Spleen (tissue), 11 donors: ENCODE results near the gene FIGN. TPM values are rescaled to one million over a fixed set of nuclear protein-coding genes. Genes with fewer than 3 reads are reported as not detected.

Source experiments
- DNase-seq: peaks from one replicate; pipeline ENCODE4 v3.0.0-alpha.2; 2020
- H3K27ac ChIP-seq, 8 donors: fragments of 200-600 bp; sonication (generic) in 7 of 8; 1 replicate in 4 of 8; 2 replicates in 4 of 8; pipeline versions ENCODE4 v1.5.0 to v1.8.0; 2016 to 2021; ENCODE audit warnings: inconsistent platforms in 4 of 8, mild to moderate bottlenecking in 4 of 8, moderate library complexity in 1 of 8
- H3K27me3 ChIP-seq, 7 donors: fragments of 200-600 bp; sonication (generic) in 6 of 7; replicated peaks in 1 of 7; 1 replicate in 4 of 7; 2 replicates in 3 of 7; pipeline versions ENCODE4 v1.5.0 to v1.8.0; 2016 to 2021; ENCODE audit warnings: inconsistent platforms in 3 of 7, mild to moderate bottlenecking in 1 of 7
- H3K36me3 ChIP-seq, 6 donors: fragments of 200-600 bp; sonication (generic) in 5 of 6; 1 replicate in 4 of 6; 2 replicates in 2 of 6; pipeline versions ENCODE4 v1.5.0 to v1.8.0; 2016 to 2021; ENCODE audit warnings: inconsistent platforms in 2 of 6
- H3K4me1 ChIP-seq, 6 donors: fragments of 200-600 bp; sonication (generic) in 5 of 6; 1 replicate in 3 of 6; 2 replicates in 3 of 6; pipeline versions ENCODE4 v1.5.0 to v1.8.0; 2016 to 2021; ENCODE audit warnings: inconsistent platforms in 3 of 6
- H3K4me3 ChIP-seq, 8 donors: fragments of 200-600 bp; sonication (generic) in 7 of 8; 1 replicate in 4 of 8; 2 replicates in 4 of 8; pipeline versions ENCODE4 v1.5.0 to v1.8.0; 2016 to 2021; ENCODE audit warnings: inconsistent platforms in 4 of 8, mild to moderate bottlenecking in 4 of 8, moderate library complexity in 2 of 8
- H3K9me3 ChIP-seq, 8 donors: fragments of 200-600 bp; sonication (generic) in 7 of 8; 1 replicate in 4 of 8; 2 replicates in 4 of 8; pipeline versions ENCODE4 v1.5.0 to v1.8.0; 2016 to 2021; ENCODE audit warnings: inconsistent platforms in 4 of 8
- CTCF ChIP-seq, 11 experiments: fragments of 200-600 bp in 7 of 11; fragments of 450-650 bp in 4 of 11; sonication (generic) in 4 of 11; IDR thresholded peaks in 8 of 11; conservative IDR thresholded peaks in 3 of 11; 1 replicate in 7 of 11; 2 replicates in 4 of 11; pipeline versions ENCODE4 v1.4.0 to v1.8.0; 2016 to 2021; ENCODE audit warnings: antibody characterized with exemption in 11 of 11, inconsistent platforms in 4 of 11, mild to moderate bottlenecking in 1 of 11
- POLR2A ChIP-seq, 3 donors: fragments of 450-650 bp; IDR thresholded peaks; one replicate each; pipeline ENCODE4 v1.5.1; 2017; ENCODE audit warnings: antibody characterized with exemption in 3 of 3, mild to moderate bottlenecking in 1 of 3
- POLR2AphosphoS5 ChIP-seq, 3 donors: sonication (generic); formaldehyde crosslinking; IDR thresholded peaks; one replicate each; pipeline ENCODE4 v1.5.1; 2017; ENCODE audit warnings: antibody characterized with exemption in 3 of 3
- WGBS, 5 donors: extraction: QIAGEN DNeasy Blood & Tissue Kit in 3 of 5; methylation state at CpG; one replicate each; pipeline versions ENCODE4 v1.1.5 to v1.1.7; 2013 to 2018; 5-methylcytosine and 5-hydroxymethylcytosine counted together
- intact Hi-C: fragments of 100-400 bp; cut with DNase I; formaldehyde crosslinking; loops from one replicate; pipeline ENCODE4 v1.15.0; 2023; ENCODE audit warnings: low total_unique reads
- polyA plus RNA-seq, 3 donors: library from polyadenylated mRNA; stranded (reverse); fragments of 200-250 nt; gene quantifications; one replicate each; pipeline ENCODE4 v1.2.1, GENCODE V29; 2013
- total RNA-seq, 7 donors: library from RNA; depleted of rRNA in 3 of 7; stranded (reverse); fragments of >200 nt in 3 of 7; fragmentation: NEBNext Ultra II Directional in 4 of 7; extraction: Animal tissue kit (Norgen Biotek cat#: 25700) in 4 of 7; gene quantifications; one replicate each; pipeline versions ENCODE4 v1.1.0 to v1.2.1, GENCODE V29; 2016 to 2021
- donor health status: healthy with polysubstance abuse.
- donor health status: DM: no; HTN: no; CAD: no; lungs with moderate emphysema.
- donor health status: DM: no; HTN: no; CAD: no.
- donor health status: Bipolar disorder and iron deficiency.
- donor health status: healthy.
- donor health status: DM: no; HTN: no; CAD: no.
- donor health status: DM: yes; HTN: yes; CAD: no.

FIGN gene
- total and polyA plus RNA-seq, 10 donors = 0.50 to 22.6 (median 8.6) TPM

DNA sequence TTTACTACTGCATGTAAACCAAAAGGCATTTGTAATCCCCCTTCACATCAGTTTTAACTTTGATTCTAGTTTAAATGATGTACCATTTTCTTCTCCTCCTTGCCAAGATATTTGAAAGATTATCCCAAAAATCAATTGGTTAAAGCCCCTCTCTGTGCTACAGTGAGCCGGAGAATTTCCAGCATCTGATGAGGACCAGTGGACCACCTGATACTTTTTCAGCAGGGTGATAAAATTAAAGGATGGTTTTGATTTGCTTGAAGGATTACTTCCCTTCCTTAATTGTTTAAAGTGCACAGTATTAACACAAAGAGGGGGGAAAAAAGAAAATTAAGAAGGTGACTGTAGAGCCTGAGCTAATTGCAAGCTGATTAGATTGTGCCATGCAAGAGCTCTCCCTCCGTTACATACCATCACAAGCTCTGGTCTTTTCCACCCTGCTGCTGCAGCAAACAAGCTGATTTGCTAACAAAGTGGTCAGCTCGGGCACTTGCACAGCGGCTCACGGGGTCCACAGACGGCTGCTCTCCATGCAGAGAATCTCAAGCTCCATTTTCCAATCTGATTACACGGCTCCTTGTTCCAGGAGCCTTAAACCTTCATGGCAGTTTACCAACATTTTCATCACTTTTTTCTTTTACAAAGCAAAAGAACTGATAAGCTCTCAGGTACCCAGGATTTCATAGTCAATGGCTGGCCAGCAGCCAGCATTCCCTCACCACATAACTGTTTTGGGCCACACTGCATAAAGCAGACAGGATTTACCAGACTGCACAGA, 22.1 kb downstream of the FIGN start:
- intact Hi-C loops = no loop called here
- TF ChIP-seq CTCF (IDR thresholded peaks at IDR 0.05 in 8 of 11, conservative IDR thresholded peaks at IDR 0.05 in 3 of 11) (no peak), POLR2AphosphoS5 (IDR thresholded peaks at IDR 0.05) (no peak), POLR2A (IDR thresholded peaks at IDR 0.05) (no peak)
- Histone ChIP-seq H3K36me3 (no peaks in the 10 kb centered on the region), H3K27ac (no peak overlapping the region), H3K4me3 (no peak overlapping the region), H3K4me1 (peaks cover 0 to 36% (median 4%) of the 10 kb centered on the region in 6 donors), H3K27me3 (no peaks in the 10 kb centered on the region), H3K9me3 (no peaks in the 10 kb centered on the region)
- 70 to 78% (median 76%) methylated on average over 7 of the region's 7 CpGs for WGBS, 5 donors
- DNase-seq = no peak

GRCh38 chr2:163711699-163712098, 24.1 kb downstream of the FIGN start:
- intact Hi-C loops = no loop called here
- no peak overlapping the region for H3K4me3 ChIP-seq
- TF ChIP-seq POLR2A (IDR thresholded peaks at IDR 0.05) (no peak), CTCF (IDR thresholded peaks at IDR 0.05 in 8 of 11, conservative IDR thresholded peaks at IDR 0.05 in 3 of 11) (no peak), POLR2AphosphoS5 (IDR thresholded peaks at IDR 0.05) (no peak)
- DNase-seq = no peak
- H3K36me3 ChIP-seq = no peaks in the 10 kb centered on the region
- WGBS, 5 donors = 51 to 61% (median 58%) methylated on average over 5 of the region's 5 CpGs
- peaks cover 0 to 26% (median 4%) of the 10 kb centered on the region in 6 donors for H3K4me1 ChIP-seq
- no peaks in the 10 kb centered on the region for H3K27me3 ChIP-seq
- no peaks in the 10 kb centered on the region for H3K9me3 ChIP-seq
- peak overlapping the region in 1 of 8 donors; percentile 37 for H3K27ac ChIP-seq

- Histone ChIP-seq H3K36me3 (no peaks in the 10 kb centered on the region), H3K4me3 (no peak overlapping the region), H3K27me3 (no peaks in the 10 kb centered on the region), H3K4me1 (peaks cover 0 to 26% (median 4%) of the 10 kb centered on the region in 6 donors), H3K9me3 (no peaks in the 10 kb centered on the region), H3K27ac (peak overlapping the region in 2 of 8 donors; percentile 25 to 37)
- intact Hi-C loops = no loop called here
- WGBS, 5 donors = 65 to 77% (median 71%) methylated on average over 4 of the region's 4 CpGs
- DNase-seq = no peak
- no peak for TF ChIP-seq POLR2A (IDR thresholded peaks at IDR 0.05)
- TF ChIP-seq CTCF (IDR thresholded peaks at IDR 0.05 in 8 of 11, conservative IDR thresholded peaks at IDR 0.05 in 3 of 11) = no peak
- TF ChIP-seq POLR2AphosphoS5 (IDR thresholded peaks at IDR 0.05) = no peak
These were observed 24.6 kb downstream of the FIGN start for GRCh38 chr2:163711258-163711657.

- no peak overlapping the region for H3K27ac ChIP-seq
- H3K4me3 ChIP-seq = no peak overlapping the region
- 78 to 91% (median 83%) methylated on average over 2 of the region's 2 CpGs for WGBS, 5 donors
- no peaks in the 10 kb centered on the region for H3K36me3 ChIP-seq
- TF ChIP-seq POLR2A (IDR thresholded peaks at IDR 0.05) (no peak), POLR2AphosphoS5 (IDR thresholded peaks at IDR 0.05) (no peak), CTCF (IDR thresholded peaks at IDR 0.05 in 8 of 11, conservative IDR thresholded peaks at IDR 0.05 in 3 of 11) (no peak)
- no peaks in the 10 kb centered on the region for H3K9me3 ChIP-seq
- no peak for DNase-seq
- peaks cover 0 to 26% (median 4%) of the 10 kb centered on the region in 6 donors for H3K4me1 ChIP-seq
- no peaks in the 10 kb centered on the region for H3K27me3 ChIP-seq
- intact Hi-C loops = no loop called here
These were observed 26.5 kb downstream of the FIGN start for GRCh38 chr2:163709270-163709669.
